IPS-18c (cell line): Measurements from ENCODE around the gene TIMM44.
"Not testable (repeated sequence)": the region's sequence is repeated elsewhere in the genome, so short reads cannot be mapped to it uniquely, and the experiment has no call there.

Experiments used
- H3K4me3 ChIP-seq: 2 replicates; pipeline ENCODE4 v1.7.0; 2013; ENCODE audit warnings: low read depth, mild to moderate bottlenecking, low read length, moderate library complexity; ENCODE audit not compliant: insufficient read depth
- H3K9me3 ChIP-seq: one replicate; pipeline ENCODE4 v1.6.1; 2013; ENCODE audit warnings: mild to moderate bottlenecking, low read length, moderate library complexity; ENCODE audit not compliant: control insufficient read depth, insufficient read depth

The TIMM44 gene

DNA sequence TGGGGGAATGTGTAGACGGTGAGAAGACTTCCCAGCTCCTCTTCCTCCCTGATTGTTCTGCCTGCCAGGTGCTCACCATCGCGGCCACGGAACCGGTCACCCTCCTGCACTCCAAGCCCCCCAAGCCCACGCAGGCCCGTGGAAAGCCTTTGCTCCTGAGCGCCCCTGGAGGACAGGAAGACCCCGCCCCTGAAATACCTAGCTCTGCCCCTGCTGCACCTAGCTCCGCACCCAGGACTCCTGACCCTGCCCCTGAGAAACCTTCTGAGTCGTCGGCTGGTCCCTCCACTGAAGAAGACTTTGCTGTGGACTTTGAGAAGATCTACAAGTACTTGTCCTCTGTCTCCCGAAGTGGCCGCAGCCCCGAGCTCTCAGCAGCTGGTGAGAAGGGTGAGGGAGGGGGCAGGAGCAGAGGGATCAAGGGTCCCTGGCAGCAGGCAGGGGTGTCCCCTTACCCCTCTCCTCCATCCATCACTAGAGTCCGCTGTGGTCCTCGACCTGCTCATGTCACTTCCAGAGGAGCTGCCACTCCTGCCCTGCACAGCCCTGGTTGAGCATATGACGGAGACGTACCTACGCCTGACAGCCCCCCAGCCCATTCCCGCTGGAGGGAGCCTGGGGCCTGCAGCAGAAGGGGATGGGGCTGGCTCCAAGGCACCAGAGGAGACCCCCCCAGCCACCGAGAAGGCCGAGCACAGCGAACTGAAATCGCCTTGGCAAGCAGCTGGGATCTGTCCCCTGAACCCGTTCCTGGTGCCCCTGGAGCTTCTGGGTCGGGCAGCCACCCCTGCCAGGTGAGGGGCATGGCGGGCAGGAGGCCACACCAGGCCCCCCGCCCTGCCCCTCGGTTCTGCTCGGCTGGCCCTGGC, 21.3 kb downstream of the TIMM44 start:
- H3K9me3 ChIP-seq = no peaks in the 10 kb centered on the region
- peak overlapping the region; percentile 56; the same call in 1 of the 2 replicates for H3K4me3 ChIP-seq

DNA sequence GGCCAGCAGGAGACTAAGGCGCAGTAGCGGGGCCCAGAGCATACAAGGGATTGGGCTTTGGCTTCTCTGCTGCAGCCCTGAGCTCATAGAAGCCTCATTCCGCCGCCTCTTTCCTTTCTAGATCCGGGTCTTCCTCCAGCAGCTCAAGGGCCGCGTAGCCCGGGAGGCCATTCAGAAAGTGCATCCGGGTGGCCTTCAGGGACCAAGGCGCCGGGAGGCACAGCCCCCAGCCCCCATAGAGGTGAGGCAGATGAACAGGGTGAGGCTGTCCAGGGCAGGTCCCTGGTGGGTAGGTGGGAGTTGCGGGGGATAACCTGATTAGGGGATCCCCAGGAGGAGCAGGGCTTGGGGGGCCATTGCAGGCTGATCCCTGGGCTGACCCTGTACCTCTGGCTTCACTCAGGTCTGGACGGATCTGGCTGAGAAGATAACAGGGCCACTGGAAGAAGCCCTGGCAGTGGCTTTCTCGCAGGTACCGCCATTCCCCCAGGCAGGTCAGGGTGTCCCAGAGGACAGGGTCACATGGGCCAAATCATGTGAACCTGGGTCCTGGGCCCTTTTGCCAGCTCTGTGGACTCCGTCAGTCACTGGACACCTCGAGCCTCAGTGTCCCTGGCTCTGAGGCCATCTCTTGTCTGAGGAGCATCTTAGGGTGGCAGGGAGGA, 22.0 kb downstream of the TIMM44 start:
- H3K9me3 ChIP-seq = no peaks in the 10 kb centered on the region
- H3K4me3 ChIP-seq = peak overlapping the region; percentile 56

DNA sequence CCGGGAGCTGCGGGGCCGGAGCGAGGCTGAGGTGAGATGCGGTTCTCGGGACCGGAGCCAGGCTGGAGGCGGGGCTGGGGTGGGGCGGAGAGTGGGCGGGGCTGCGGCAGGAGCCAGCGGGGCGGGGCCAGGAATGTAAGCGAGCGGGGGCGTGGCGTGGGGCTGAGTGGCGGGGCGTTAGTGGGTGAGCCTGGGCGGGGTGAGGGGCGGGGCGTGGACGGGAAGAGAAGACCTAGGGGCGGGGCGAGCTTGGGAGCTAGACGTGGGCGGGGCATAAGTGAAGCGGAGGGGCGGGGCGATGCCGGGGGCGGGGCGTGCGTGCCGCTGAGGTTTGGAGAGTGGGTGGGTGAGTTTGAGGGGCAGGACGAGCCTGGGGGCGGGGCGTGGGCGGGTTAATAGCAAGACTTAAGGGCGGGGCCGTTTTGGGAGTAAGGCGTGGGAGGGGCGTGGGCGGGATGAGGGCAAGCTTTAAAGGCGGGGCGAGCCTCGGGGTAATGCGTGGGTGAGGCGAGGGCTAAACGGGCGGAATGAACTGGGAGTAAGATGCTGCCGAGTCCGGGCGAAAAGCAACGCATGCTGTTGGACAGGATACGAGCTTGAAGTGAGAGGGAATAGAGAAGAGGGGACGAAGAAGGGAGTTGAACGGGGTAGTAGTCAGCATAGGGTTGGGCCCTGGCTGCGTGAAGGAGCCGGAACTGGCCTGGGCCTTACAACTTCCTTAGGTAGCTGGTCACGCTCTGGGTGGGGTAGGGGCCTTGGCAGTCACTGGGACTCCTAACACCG, 22.8 kb downstream of the TIMM44 start:
- H3K9me3 ChIP-seq = no peaks in the 10 kb centered on the region
- H3K4me3 ChIP-seq = peak overlapping the region; percentile 96

DNA sequence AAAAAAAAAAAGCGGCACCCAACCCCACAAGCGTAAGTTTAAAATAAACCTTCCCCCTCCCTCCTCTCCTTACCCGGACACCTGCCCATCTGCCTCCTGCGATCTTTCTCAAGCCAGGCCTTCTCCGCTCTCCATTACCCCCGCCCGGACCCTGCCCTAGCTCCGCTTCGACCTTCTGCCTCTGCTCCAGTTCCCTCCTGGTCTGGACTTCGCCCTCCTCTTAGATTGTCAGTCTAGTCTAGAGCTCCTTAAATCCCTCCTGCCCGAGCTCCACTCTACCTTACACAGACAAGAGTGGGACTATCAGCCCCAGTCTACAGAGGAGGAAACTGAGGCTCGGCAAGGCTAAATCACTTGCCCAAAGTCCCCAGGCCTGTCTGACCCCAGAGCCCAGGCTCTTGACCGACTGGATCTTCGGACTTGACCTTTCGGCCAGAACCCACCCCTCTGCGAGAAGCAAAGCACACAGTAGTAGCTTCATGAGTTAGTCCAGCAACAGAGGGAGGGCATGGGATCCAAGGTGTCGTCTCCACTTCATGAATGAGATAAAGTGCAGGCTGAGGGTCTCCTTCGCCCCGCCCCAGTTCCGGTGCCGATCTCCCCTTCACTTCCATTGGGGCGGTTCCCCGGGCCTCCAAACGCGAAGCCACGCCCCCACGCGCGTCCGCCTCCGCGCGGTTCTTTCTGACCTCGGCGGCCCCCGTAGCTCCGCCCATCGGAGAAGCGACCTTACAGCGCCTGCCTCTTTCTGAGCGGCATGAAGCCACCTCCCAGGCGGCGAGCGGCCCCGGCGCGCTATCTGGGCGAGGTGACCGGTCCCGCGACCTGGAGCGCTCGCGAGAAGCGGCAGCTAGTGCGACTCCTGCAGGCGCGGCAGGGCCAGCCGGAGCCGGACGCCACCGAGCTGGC, 23.6 kb downstream of the TIMM44 start, which contains the start of gene SNAPC2:
SNAPC2 (plus strand) TSS at position 729 of the 909 bp plus-strand sequence; CDS start at position 758, 29 bp downstream.
- H3K4me3 ChIP-seq = peak within 1 kb of the TSS; percentile 96
- no peaks in the 10 kb centered on the region for H3K9me3 ChIP-seq

DNA sequence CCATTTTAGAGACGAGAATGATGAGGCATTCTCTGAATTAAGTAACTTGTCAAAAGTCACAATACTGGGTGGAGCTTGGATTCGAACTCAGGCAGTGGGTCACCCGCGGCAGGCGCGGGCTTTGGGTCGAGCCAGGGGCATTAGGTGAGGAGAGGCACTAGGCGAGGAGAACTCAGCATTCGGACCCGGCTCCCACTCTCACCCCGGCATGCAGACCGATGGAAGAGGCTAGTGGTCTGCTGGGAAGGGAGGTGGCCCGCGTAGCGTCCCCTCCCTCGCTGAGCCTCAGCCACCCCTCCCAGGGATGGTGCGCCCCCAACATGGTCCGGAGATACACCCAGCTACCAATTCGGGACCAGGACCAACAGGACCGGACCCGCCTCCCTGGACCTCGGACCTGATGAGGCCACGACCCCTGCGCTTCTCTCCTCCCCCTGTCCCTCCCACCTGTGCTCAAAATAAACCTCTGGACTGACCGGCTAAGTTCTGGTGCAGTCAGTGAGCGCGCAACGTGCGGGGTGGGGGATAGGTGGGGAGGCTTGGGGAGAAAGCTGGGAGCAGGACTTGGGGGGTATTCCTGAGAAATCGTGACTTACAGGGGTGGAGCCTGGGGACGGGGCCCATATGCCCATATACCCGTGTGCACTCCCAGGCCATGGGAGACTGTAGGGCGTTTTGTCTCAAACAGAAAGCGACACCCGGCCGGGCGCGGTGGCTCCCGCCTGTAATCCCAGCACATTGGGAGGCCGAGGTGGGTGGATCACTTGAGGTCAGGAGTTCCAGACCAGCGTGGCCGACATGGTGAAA, 24.6 kb downstream of the TIMM44 start:
- Histone ChIP-seq H3K9me3 (no peaks in the 10 kb centered on the region), H3K4me3 (no peak overlapping the region)

DNA sequence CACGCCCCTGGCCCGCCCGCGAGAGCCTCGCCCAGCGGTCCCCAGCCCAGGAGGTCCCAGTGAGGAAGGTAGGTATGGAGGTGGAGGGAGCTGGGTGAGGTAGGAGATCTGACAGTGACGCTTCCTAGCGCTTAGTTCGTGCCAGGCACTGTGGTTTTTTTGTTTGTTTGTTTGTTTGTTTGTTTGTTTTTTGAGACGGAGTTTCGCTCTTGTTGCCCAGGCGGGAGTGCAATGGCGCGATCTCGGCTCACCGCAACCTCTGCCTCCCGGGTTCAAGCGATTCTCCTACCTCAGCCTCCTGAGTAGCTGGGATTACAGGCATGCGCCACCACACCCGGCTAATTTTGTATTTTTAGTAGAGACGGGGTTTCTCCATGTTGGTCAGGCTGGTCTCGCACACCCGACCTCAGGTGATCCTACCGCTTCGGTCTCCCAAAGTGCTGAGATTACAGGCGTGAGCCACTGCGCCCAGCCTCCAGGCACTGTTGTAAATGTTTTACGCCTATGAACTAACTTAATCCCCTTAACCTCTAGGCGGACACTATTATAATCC, 25.3 kb downstream of the TIMM44 start:
- not testable (repeated sequence) for H3K9me3 ChIP-seq
- peak overlapping the region; percentile 55 for H3K4me3 ChIP-seq

DNA sequence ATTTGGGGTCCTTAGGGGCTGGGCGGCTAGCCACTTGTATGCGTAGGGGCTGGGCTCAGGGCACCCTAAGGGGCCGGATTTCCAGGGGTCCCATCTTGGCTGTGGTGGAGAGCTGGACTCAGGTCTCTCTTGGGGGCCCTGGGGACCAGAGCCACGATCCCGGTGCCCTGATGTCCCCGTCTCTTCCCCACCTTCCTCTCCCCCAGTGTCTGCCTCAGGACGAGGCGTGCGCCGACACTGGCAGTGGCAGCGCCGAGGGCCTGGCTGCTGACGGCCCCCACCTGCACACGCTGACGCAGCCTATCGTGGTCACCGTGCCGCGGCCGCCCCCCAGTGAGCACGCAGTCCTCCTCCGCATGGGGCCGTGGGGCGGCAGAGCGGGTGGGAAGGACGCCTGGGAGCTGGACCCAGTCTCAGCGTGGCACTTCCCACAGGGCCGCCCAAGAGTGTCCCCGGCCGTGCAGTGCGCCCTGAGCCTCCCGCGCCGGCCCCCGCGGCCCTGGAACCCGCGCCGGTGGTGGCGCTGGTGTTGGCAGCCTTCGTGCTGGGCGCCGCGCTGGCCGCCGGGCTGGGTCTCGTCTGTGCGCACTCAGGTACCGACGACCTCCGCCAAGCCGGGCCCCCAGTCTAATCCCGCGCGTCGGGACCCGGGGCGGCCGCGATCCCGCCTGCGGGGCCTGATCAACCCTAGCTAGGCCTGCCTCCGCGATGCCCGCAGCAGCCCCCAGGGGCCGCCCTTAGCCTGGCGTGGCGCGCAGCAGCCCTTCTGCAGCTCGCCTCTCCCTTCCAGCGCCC, 26.0 kb downstream of the TIMM44 start:
- no peaks in the 10 kb centered on the region for H3K9me3 ChIP-seq
- H3K4me3 ChIP-seq = peak overlapping the region; percentile 55

DNA sequence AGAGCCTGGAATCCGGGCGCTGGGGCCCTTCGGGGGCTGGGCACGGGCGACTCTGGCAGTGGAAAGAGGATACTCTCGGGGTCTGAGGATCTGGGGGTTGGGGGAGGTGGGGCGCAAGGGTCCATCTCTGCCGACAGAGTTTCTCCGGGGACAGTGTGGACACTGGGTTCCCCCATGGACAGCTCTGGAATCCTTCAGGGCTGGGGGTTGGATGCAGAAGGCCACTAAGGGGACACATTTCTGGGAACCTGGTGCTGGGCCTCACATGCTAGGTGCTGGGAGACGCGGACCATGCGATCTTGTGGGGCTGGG, 26.6 kb downstream of the TIMM44 start:
- H3K4me3 ChIP-seq = peak overlapping the region; percentile 55

DNA sequence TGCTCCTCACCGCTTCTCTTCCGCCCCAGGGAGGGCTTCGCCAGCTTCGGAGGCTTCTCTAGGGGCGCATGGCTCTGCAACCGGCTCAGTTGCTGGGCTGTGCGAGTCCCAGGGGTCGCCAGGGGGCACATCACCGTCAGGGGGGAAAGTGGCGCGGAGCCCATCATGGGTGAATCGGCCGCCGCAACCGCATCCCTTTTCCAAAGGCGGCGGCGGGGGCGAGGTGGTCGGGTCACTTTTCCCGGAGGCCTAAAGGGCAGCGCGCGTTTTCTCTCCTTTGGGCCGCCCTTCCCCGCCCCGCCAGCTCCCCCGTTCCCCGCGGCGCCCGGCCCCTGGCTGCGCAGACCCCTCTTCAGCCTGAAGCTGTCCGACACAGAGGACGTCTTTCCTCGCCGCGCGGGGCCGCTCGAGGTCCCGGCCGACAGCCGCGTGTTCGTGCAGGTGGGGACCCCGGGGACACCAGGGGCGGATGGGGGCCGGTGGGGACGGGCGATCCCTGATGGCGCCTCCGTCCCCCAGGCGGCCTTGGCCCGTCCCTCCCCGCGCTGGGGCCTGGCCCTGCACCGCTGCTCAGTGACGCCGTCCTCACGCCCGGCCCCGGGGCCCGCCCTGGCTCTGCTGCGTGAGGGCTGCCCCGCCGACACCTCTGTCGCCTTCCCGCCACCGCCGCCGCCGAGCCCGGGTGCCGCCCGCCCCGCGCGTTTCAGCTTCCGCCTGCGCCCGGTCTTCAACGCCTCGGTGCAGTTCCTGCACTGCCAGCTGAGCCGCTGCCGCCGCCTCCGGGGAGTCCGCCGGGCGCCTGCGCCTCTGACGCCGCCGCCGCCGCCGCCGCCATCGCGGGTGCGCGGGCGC, 27.1 kb downstream of the TIMM44 start:
- Histone ChIP-seq H3K4me3 (peak overlapping the region; percentile 55), H3K9me3 (no peaks in the 10 kb centered on the region)

More for the DNA sequence above, 26.6 kb downstream of the TIMM44 start:
- no peaks in the 10 kb centered on the region for H3K9me3 ChIP-seq

DNA sequence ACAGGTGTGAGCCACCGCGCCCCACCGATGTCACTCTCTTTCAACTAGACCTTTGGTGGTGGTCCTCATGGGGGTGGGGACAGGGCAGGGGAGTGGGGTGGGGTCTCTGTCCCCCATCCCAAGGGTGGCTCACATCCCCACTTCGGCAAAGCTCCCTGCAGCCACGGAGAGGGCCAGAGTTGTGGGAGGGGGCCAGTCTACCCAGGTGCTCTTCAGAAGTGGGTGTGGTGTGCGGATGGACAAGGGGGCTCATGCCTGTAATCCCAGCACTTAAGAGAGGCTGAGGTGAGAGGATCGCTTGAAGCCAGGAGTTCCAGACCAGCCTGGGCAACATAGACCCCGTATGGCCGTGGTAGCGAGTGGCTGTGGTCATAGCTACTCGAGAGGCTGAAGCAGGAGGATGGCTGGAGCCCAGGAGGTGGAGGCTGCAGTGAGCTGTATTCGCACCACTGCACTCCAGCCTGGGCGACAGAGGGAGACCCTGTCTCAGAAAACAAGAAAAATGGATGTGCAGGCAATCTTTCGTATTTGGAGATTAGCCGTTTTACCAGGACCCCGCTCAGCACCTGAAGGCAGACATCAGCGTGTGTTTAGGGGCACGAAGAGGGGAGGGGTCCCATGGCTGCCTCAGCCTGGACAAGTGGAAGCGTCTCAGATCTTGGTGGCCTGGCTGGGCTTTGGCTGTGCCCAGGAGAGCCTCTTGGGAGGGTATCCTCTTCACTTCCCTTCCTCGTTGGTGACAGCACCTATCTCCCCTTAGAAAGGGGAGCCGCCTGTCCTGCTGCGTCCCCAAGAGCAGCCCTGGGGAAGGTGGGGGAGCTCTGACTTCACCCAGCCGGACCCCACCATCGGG, 28.0 kb downstream of the TIMM44 start:
- Histone ChIP-seq H3K9me3 (no peaks in the 10 kb centered on the region), H3K4me3 (peak overlapping the region; percentile 55; the same call in 1 of the 2 replicates)

DNA sequence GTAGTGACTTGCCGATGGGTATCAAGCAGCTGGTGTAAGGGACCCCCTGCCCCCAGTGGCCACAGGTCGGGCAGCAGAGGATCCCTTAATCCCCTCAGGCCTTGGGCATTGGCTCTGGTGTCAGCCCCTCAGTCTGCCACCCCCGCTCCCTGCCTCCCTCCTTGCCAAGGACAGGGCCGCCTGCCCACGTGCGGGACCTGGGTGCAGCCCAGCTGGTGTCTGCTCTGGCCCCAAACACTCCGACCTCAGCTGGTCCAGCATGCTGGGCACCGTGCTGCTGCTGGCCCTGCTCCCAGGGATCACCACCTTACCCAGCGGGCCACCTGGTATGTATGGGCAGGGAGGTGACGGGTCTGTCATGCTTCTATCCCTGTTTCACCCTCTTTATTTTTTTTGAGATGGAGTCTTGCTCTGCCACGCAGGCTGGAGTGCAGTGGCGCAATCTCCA, 28.8 kb downstream of the TIMM44 start, which contains the start of gene TGFBR3L:
TGFBR3L (plus strand) TSS at position 233 of the 448 bp plus-strand sequence.
- Histone ChIP-seq H3K9me3 (no peaks in the 10 kb centered on the region), H3K4me3 (peak within 1 kb of the TSS; percentile 55; the same call in 1 of the 2 replicates)

DNA sequence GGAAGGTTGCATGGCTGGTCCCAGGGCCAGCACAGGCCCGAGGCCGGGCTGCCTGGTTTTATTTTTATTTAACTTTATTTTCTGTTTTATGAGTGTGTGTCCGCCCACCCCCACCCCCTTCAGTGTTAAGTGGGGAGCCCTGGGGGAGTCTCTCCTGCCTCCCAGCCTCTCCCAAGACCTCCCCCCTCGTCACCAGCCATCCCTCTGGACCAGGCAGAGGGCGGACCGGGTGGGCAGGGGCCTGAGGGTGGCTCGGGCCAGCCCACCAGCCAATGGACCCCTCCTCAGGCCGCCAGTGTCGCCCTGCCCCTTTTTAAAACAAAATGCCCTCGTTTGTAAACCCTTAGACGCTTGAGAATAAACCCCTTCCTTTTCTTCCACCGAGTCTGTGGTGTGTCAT, 29.4 kb downstream of the TIMM44 start:
- H3K9me3 ChIP-seq = no peaks in the 10 kb centered on the region
- no peak overlapping the region for H3K4me3 ChIP-seq

DNA sequence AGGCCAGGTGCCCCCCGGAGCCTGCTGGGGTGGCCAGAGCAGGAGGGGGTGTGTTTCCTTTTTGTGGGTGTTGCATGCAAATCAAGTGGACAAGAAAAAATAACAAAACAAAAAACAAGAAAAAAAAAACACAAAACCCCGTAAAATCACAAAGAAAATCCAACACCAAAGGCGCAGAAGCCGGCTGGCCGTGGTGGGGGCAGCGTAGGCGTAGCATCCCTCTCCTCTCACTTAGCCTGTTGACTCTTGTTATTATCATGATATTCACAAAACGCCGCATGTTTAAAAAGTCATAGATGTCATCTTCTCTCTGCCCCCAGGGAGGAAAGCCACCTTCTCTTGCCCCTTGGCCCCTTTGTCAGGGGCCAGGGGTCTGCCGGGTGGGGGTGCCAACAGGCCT, 29.8 kb downstream of the TIMM44 start:
- no peaks in the 10 kb centered on the region for H3K9me3 ChIP-seq
- no peak overlapping the region for H3K4me3 ChIP-seq
